Activated naive CD4-positive, alpha-beta T cell treated with anti-CD3 and anti-CD28 coated beads, Interleukin-2, amount 50 U/mL, for 24 hours (primary cell): ENCODE results near the gene SF3A1.

Experiments used
- H3K27ac Mint-ChIP-seq: one replicate; pipeline ENCODE4 v1.8.0; 2021; ENCODE audit warnings: mild to moderate bottlenecking, mixed read lengths
- H3K27me3 Mint-ChIP-seq: one replicate; pipeline ENCODE4 v1.8.0; 2021; ENCODE audit warnings: mixed read lengths
- H3K36me3 Mint-ChIP-seq: one replicate; pipeline ENCODE4 v1.8.0; 2021; ENCODE audit warnings: mixed read lengths
- H3K4me1 Mint-ChIP-seq: one replicate; pipeline ENCODE4 v1.8.0; 2021; ENCODE audit warnings: mixed read lengths
- H3K4me3 Mint-ChIP-seq: one replicate; pipeline ENCODE4 v1.8.0; 2021; ENCODE audit warnings: mild to moderate bottlenecking, mixed read lengths
- H3K9me3 Mint-ChIP-seq: one replicate; pipeline ENCODE4 v1.8.0; 2021; ENCODE audit warnings: mixed read lengths

Gene SF3A1

DNA sequence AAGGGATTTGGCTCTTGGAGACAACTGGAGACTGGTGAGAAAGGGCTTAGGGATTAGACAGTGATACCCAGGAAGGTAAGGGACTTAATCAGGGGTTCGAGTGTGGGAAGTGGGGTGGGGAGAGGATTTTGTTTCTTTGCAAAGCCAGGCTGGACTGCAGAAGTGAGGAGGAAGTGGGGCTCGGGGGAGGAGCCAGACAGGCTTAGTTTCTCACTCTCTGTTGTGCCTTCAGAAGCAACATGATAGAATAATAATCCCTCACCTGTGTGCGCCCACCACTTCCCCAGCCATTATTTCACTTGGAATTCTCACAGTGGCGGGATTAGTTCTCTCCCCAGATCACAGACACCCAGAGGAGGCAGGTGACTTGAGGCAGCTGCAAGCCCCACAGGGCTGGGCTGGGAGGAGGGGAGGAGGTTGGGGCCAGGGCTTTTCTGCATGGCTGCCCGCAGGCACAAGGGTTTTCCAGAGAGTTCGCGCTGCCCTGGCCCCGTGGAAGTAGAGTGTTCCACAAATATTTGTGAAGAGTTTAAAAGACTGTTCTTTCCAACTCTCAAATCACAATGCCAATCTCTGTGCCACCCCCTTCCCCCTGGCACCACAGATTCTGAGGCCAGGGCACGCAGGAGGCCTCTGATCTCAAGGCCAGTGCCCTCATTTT lies 36.1 kb upstream of the SF3A1 start:
- H3K9me3 Mint-ChIP-seq, result no peaks in the 10 kb centered on the region
- H3K4me1 Mint-ChIP-seq, result peaks cover 50% of the 10 kb centered on the region
- H3K36me3 Mint-ChIP-seq, result no peaks in the 10 kb centered on the region
- no peak overlapping the region for H3K4me3 Mint-ChIP-seq
- H3K27ac Mint-ChIP-seq, result no peak overlapping the region
- no peaks in the 10 kb centered on the region for H3K27me3 Mint-ChIP-seq

DNA sequence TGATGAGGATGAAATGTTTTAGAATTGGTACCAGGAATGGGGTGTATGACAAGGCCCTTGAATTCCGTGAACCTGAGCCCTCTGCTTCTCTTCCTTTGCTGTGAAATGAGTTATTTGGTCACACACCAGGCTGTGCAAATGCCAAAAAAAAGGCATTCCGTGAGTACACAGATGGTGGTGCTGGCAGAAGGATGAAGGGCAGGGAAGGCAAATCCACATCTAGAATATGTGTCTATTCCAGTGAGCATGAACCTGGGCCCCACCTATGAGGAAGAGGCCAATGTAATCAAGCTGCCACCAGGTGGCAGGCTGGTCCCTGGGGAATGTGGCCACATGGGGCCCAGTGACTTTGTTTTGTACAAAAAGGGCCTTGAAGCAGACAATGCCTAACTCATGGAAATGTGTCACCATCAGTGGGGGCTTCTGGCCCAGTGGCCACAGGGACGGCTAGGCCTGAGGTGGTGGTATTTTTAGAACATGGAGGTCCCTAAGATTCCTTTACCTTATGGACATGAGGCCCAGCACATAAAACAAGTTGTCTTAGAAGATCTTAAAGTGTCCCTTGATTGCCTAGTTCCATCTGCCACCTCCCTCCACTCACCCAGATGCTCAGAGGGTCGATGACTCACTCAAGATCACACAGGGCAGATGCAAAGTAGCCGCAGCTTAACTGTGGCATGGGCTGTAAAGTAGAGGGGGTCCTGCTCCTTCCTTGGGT lies 34.4 kb upstream of the SF3A1 start:
- peak overlapping the region; percentile 11 for H3K4me3 Mint-ChIP-seq

DNA sequence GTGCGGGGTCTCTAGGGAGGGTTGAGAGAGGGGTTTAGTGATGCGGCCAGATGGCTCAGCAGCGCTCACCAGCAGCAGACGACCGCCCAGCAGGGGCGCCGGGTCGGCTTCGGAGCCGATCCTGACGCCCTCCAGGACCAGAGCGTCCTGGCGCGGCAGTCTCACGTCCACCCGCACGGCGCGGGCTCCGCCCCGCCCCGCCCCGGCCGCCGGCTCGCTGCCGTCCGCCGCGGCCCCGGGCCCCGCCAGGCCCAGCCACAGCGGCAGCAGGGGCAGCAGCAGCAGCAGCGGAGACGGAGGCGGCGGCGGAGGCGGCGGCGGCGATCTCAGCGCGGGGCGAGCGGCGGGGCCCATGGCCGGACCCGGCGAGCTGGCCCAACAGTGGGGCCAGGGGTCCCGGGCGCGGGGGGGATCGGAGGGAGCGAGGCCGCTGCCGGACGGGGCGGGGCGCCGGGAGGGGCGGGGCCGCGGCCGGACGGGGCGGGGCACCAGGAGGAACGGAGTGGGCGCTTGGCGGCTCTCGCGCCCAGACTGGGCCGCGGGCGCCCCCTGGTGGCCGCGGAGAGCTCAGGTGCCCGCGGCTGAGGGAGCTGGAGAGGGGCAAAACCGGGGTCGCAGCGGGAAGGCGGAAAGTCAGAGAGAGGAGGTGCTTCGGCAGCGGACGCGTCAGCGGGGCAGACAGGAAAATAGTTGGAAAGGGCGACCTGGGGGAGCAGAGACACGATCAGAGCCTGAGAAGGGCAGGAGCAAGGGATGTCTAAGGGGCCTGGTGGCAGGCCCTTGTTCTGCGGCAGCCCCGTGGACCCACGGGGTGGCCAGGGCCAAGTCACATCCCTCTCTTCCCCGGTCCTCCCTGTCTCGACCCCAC lies 30.5 kb upstream of the SF3A1 start, which contains the start of gene RNF215:
Gene RNF215 (minus strand): TSS at position 452 of the 868 bp plus-strand sequence. CDS start 98 bp downstream, at position 354.
- peak within 1 kb of the TSS; percentile 92 for H3K27ac Mint-ChIP-seq

More for the DNA sequence above, 34.4 kb upstream of the SF3A1 start:
- Mint-ChIP-seq H3K9me3 (no peaks in the 10 kb centered on the region), H3K27me3 (no peaks in the 10 kb centered on the region), H3K4me1 (peaks cover 48% of the 10 kb centered on the region), H3K36me3 (no peaks in the 10 kb centered on the region), H3K27ac (peak overlapping the region; percentile 96)

DNA sequence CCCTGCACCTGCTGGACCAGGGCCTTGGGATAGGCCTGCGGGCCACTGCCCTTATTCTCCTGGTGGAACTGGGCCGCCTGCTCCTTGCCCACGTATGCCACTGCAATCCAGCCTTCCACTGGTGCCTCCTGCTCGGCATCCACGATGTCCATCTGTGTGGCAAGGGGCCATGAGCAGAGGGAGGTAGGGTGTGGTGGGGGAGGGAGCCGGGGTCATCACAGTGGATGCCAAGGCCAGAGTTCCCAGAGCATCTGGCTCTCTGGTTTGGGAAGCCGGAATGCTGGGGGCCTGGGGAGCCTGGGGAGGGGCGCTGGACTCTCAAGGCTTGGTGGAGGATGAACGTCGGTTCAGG lies 29.9 kb upstream of the SF3A1 start:
- peak overlapping the region; percentile 72 for H3K4me3 Mint-ChIP-seq
- peaks cover 19% of the 10 kb centered on the region for H3K4me1 Mint-ChIP-seq
- no peaks in the 10 kb centered on the region for H3K9me3 Mint-ChIP-seq
- H3K27ac Mint-ChIP-seq, result no peak overlapping the region
- no peaks in the 10 kb centered on the region for H3K27me3 Mint-ChIP-seq
- H3K36me3 Mint-ChIP-seq, result no peaks in the 10 kb centered on the region

More for the DNA sequence above, 30.5 kb upstream of the SF3A1 start, which contains the start of gene RNF215:
- Mint-ChIP-seq H3K9me3 (no peaks in the 10 kb centered on the region), H3K4me3 (peak within 1 kb of the TSS; percentile 72), H3K27me3 (no peaks in the 10 kb centered on the region), H3K4me1 (peaks cover 25% of the 10 kb centered on the region), H3K36me3 (no peaks in the 10 kb centered on the region)

DNA sequence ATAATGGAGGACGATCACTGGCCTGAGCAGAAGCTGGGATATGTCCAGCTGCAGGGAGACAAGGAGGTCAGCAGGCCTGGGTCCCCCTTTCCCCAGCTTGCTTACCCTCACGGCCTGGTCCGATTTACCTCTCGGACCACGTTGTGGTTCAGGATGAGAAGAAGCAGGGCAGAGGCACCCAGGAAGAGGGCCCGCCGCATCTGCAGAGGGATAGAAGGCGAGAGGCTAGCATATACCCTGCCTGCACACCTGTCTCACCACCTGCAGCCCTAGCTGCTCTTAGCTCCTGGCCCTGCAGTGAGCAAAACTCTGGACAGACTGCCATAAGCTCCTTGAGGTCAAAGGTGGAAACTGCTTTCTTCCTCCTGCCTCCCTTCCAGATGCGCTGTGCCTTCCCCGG lies 29.2 kb upstream of the SF3A1 start:
- Mint-ChIP-seq H3K4me3 (peak overlapping the region; percentile 61), H3K9me3 (no peaks in the 10 kb centered on the region), H3K4me1 (peaks cover 13% of the 10 kb centered on the region), H3K27me3 (no peaks in the 10 kb centered on the region), H3K36me3 (no peaks in the 10 kb centered on the region), H3K27ac (no peak overlapping the region)

DNA sequence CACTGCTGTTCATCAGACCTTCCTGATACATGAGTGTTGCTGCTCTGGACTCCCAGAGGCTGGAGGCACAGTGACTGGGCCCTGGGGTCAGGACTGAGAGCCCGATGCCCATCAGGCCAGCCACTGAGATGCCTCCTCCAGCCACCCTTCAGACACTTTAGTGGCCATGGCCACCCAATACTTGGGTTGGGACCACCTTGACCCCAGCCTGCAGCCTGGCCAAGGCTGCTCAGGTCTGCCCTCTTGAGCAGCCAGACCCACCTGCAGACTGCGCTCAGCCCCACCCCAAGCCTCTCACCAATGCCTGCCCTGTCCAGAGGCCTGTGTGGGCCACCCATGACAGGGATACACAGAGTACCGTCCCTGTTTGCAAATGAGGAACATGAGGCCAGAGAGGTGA lies 26.4 kb upstream of the SF3A1 start:
- Mint-ChIP-seq H3K4me3 (no peak overlapping the region), H3K36me3 (no peaks in the 10 kb centered on the region), H3K9me3 (no peaks in the 10 kb centered on the region), H3K27me3 (no peaks in the 10 kb centered on the region), H3K4me1 (peaks cover 8% of the 10 kb centered on the region), H3K27ac (no peak overlapping the region)

DNA sequence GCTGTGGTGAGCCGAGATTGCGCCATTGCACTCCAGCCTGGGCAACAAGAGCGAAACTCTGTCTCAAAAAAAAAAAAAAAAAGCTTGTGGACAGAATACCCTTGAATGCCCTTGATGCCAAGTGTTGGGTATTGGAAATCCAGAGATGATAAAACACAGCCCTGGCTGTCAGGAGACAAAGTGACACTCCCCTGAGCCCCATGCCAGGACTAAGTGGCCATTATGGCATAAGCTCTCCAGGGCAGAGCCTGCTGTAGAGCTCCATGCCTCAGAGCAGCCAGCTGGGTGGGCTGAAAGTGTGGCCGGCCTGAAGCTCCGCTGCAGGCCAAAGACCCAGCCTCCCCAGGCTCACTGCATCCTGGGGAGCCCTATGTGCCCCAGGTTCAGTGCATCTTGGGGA lies 25.6 kb upstream of the SF3A1 start:
- Mint-ChIP-seq H3K36me3 (no peaks in the 10 kb centered on the region), H3K4me3 (no peak overlapping the region), H3K4me1 (peaks cover 5% of the 10 kb centered on the region), H3K27ac (no peak overlapping the region), H3K27me3 (no peaks in the 10 kb centered on the region), H3K9me3 (no peaks in the 10 kb centered on the region)

DNA sequence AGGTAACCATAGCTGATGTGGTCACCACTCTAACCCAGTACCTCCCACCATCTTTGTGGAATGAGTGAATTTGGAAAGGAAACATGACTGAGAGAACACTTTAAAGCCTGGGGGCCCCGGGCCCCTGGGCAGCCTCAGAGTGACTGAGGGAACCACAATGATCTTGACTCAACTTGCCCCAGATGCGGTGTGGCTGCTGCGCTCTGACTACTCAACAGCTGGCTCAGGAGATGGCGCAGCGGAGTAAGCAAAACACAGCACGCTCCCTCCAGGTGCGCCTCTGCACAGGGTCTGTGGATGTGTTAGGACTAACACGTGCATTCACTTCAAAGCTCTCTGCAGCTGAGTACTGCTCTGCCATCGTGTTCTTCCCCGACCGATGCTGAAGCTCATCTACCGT lies 24.6 kb upstream of the SF3A1 start:
- no peaks in the 10 kb centered on the region for H3K27me3 Mint-ChIP-seq
- H3K9me3 Mint-ChIP-seq, result no peaks in the 10 kb centered on the region
- H3K27ac Mint-ChIP-seq, result peak overlapping the region; percentile 30
- H3K4me1 Mint-ChIP-seq, result peaks cover 2% of the 10 kb centered on the region
- H3K36me3 Mint-ChIP-seq, result no peaks in the 10 kb centered on the region
- H3K4me3 Mint-ChIP-seq, result no peak overlapping the region

DNA sequence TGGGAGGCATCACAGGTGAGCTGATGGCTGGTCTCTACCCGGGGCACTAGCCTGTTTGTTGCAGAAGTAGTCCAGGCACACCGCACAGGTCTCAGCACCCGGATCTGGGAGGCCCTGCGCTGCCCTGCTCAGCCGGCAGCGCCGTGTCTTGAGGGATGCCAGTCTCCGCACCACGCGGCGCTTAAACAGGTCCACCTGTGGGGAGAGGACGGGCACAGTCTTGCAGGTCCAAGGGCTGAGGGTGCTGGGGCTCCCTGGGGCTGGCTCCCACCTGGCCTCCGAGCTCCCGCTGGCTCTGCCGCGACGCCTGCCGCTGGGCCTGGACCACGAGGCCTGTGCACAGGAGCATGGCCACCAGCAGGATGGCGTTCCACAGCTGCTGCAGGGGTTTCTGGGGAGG lies 23.3 kb upstream of the SF3A1 start:
- Mint-ChIP-seq H3K36me3 (no peaks in the 10 kb centered on the region), H3K27me3 (no peaks in the 10 kb centered on the region), H3K9me3 (no peaks in the 10 kb centered on the region), H3K27ac (no peak overlapping the region), H3K4me1 (no peaks in the 10 kb centered on the region), H3K4me3 (no peak overlapping the region)

DNA sequence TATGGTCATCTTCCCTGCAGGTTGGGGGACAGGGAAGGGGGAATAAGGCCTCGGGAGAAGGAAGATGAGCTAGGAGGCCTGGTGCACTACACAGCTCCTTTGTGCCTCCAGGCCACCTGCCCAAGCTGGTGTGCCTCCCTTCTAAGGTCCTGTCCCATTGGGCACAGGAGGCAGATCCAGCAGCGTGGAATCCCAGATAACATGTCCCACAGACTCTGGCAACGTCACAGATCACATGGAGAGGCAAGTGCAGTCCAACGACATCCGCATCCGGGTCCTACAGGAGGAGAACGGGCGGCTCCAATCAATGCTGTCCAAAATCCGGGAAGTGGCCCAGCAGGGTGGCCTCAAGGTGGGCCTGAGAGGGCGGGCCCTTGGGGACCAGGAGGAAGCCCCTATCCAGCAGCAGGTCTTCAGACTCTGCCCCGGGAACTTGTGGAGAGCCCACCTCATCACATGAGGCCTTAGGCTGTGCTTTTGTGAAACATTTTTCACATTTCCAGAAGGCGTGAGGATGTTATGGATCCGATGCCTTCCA lies 18.7 kb upstream of the SF3A1 start:
- H3K4me3 Mint-ChIP-seq, result no peak overlapping the region
- H3K27ac Mint-ChIP-seq, result no peak overlapping the region
- no peaks in the 10 kb centered on the region for H3K36me3 Mint-ChIP-seq
- H3K4me1 Mint-ChIP-seq, result no peaks in the 10 kb centered on the region
- H3K27me3 Mint-ChIP-seq, result no peaks in the 10 kb centered on the region
- no peaks in the 10 kb centered on the region for H3K9me3 Mint-ChIP-seq

DNA sequence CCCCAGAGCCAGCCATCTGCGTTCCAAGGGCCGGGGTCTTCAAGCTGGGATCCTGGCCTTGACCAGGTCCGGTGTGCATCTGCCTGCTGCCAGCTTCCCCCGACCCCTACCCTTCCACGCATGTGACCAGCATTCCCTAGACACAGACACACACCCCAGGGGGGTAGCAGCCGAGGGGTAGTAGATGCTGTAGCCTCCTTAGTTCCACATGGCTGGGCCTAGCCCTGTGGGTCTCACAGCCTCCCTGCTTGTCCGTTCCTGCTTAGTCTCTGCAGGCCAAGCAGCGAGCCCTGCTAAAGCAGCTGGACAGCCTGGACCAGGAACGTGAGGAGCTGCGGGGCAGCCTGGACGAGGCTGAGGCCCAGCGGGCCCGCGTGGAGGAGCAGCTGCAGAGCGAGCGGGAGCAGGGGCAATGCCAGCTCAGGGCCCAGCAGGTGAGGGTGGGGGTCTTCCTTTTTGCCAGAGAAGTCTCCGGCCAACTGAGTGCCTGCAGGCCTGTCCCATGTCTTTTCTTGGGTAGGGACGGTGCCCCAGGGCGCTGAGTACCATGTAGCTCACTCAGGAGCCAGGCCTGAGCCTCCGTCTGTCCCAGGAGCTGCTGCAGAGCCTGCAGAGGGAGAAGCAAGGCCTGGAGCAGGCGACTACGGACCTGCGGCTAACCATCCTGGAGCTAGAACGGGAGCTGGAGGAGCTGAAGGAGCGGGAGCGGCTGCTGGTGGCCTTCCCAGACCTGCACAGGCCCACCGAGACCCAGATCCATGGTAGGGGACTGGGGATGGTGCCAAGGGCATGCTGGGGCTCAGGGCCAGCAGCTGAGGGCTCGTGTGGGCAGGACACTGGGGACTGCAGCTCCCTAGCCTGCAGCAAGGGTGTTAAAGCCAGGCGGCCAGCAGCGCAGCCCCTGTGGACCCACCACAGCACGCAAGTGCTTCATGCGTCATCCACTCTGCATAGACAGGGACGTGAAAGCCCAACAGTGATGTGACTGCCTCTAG lies 16.9 kb upstream of the SF3A1 start:
- H3K36me3 Mint-ChIP-seq, result no peaks in the 10 kb centered on the region
- no peaks in the 10 kb centered on the region for H3K9me3 Mint-ChIP-seq

DNA sequence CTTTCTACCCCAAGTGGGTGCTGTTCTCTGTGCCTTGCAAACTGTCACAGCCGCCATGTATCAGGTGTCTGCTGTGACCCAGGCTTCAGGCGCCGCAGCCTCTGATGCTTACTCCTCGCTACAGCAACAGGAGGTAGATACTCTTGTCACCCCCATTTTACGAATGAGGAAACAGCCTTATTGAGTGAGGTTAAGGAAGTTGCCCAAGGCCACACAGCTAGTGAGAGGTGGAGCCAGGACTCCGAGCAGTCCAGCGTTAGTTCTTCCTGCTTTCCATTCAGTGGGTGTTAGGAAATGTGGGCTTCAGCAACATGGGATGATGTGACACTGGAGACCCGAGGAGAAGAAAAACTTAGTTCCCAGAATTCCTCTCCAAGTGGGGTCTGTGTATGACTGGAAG lies 16.2 kb upstream of the SF3A1 start:
- H3K4me3 Mint-ChIP-seq, result no peak overlapping the region

More for the DNA sequence above, 16.9 kb upstream of the SF3A1 start:
- Mint-ChIP-seq H3K27ac (no peak overlapping the region), H3K4me1 (no peaks in the 10 kb centered on the region), H3K27me3 (no peaks in the 10 kb centered on the region), H3K4me3 (no peak overlapping the region)

DNA sequence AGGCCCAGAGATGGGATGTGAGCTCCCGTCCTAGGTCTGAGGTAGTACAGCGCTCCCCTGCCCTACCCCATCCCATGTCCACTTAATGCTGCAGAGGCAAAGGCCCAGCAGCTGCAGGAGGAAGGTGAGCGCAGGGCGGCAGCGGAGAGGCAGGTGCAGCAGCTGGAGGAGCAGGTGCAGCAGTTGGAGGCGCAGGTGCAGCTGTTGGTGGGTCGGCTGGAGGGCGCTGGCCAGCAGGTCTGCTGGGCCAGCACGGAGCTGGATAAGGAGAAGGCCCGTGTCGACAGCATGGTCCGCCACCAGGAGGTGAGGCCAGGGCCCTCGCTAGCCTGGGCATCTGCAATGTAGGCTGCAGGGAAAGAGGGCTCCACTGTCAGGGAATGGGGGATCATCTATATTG lies 15.3 kb upstream of the SF3A1 start:
- no peak overlapping the region for H3K4me3 Mint-ChIP-seq
- H3K9me3 Mint-ChIP-seq, result no peaks in the 10 kb centered on the region
- no peaks in the 10 kb centered on the region for H3K27me3 Mint-ChIP-seq
- H3K4me1 Mint-ChIP-seq, result no peaks in the 10 kb centered on the region
- no peaks in the 10 kb centered on the region for H3K36me3 Mint-ChIP-seq
- H3K27ac Mint-ChIP-seq, result no peak overlapping the region

More for the DNA sequence above, 16.2 kb upstream of the SF3A1 start:
- Mint-ChIP-seq H3K27ac (no peak overlapping the region), H3K36me3 (no peaks in the 10 kb centered on the region), H3K4me1 (no peaks in the 10 kb centered on the region), H3K9me3 (no peaks in the 10 kb centered on the region), H3K27me3 (no peaks in the 10 kb centered on the region)

DNA sequence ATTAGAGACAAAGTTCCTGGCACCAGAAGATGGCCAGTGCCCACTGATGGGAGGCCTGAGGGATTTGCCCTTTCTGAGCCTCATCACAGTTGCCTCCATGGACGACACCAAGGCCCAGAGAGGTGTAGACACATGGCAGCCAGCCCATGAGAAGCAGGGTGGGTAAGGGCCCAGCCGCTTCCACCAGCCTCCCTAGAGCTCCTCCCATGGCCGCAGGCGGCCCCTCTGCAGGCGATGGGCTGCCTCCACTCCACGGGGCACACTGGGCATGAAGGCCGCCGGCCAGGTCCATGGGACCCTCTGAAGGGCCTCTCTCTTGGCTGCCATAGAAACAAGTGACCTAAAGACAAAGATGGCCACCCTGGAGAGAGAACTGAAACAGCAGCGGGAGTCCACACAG lies 14.6 kb upstream of the SF3A1 start:
- H3K4me1 Mint-ChIP-seq, result no peaks in the 10 kb centered on the region
- H3K36me3 Mint-ChIP-seq, result no peaks in the 10 kb centered on the region
- H3K4me3 Mint-ChIP-seq, result no peak overlapping the region
- H3K27ac Mint-ChIP-seq, result no peak overlapping the region
- H3K9me3 Mint-ChIP-seq, result no peaks in the 10 kb centered on the region
- H3K27me3 Mint-ChIP-seq, result no peaks in the 10 kb centered on the region
